ENCODE data around the gene LGALS12.

The LGALS12 gene

GRCh38 chr11:63560506-63561180, 54.8 kb downstream of the LGALS12 start:
- no peak overlapping the region for H3K27ac ChIP-seq
- no peaks in the 10 kb centered on the region for H3K27me3 ChIP-seq (replicated peaks)
- DNase-seq, result no peak
- in situ Hi-C loops (cut with HindIII; ENCODE audit: low pct_ligation_motif_present, low sequenced_read_pairs), result no loop called here
- no peaks in the 10 kb centered on the region for H3K36me3 ChIP-seq (replicated peaks)
- H3K4me3 ChIP-seq (ENCODE audit: low read depth, low read length), result no peak overlapping the region
- TF ChIP-seq, protein P1, sequence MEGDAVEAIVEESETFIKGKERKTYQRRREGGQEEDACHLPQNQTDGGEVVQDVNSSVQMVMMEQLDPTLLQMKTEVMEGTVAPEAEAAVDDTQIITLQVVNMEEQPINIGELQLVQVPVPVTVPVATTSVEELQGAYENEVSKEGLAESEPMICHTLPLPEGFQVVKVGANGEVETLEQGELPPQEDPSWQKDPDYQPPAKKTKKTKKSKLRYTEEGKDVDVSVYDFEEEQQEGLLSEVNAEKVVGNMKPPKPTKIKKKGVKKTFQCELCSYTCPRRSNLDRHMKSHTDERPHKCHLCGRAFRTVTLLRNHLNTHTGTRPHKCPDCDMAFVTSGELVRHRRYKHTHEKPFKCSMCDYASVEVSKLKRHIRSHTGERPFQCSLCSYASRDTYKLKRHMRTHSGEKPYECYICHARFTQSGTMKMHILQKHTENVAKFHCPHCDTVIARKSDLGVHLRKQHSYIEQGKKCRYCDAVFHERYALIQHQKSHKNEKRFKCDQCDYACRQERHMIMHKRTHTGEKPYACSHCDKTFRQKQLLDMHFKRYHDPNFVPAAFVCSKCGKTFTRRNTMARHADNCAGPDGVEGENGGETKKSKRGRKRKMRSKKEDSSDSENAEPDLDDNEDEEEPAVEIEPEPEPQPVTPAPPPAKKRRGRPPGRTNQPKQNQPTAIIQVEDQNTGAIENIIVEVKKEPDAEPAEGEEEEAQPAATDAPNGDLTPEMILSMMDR (IDR thresholded peaks at IDR 0.05; ENCODE audit: low read depth, low read length, missing control alignments), result no peak

GRCh38 chr11:63563201-63564055, 57.5 kb downstream of the LGALS12 start, which contains the start of gene PLAAT2:
Gene PLAAT2 (minus strand): TSS chr11:63563379. CDS start chr11:63563324, 55 bp downstream.
- in situ Hi-C loops (cut with HindIII; ENCODE audit: low pct_ligation_motif_present, low sequenced_read_pairs), result no loop called here
- no peak within 1 kb of the TSS for H3K4me3 ChIP-seq (ENCODE audit: low read depth, low read length)

GRCh38 chr11:63564056-63564774, 58.3 kb downstream of the LGALS12 start:
- in situ Hi-C loops (cut with HindIII; ENCODE audit: low pct_ligation_motif_present, low sequenced_read_pairs), result no loop called here
- TF ChIP-seq, protein P1 (IDR thresholded peaks at IDR 0.05; ENCODE audit: low read depth, low read length, missing control alignments), result no peak
- no peak for DNase-seq
- no peak overlapping the region for H3K27ac ChIP-seq
- no peaks in the 10 kb centered on the region for H3K36me3 ChIP-seq (replicated peaks)
- H3K27me3 ChIP-seq (replicated peaks), result no peaks in the 10 kb centered on the region
- no peak overlapping the region for H3K4me3 ChIP-seq (ENCODE audit: low read depth, low read length)

More at GRCh38 chr11:63563201-63564055, 57.5 kb downstream of the LGALS12 start, which contains the start of gene PLAAT2:
- DNase-seq, result no peak
- H3K36me3 ChIP-seq (replicated peaks), result no peaks in the 10 kb centered on the region
- H3K27me3 ChIP-seq (replicated peaks), result no peaks in the 10 kb centered on the region
- TF ChIP-seq, protein P1 (IDR thresholded peaks at IDR 0.05; ENCODE audit: low read depth, low read length, missing control alignments), result no peak
- no peak within 1 kb of the TSS for H3K27ac ChIP-seq

- in situ Hi-C loops (cut with HindIII; ENCODE audit: low pct_ligation_motif_present, low sequenced_read_pairs), result no loop called here
- H3K4me3 ChIP-seq (ENCODE audit: low read depth, low read length), result no peak overlapping the region
- H3K36me3 ChIP-seq (replicated peaks), result no peaks in the 10 kb centered on the region
- TF ChIP-seq, protein P1 (IDR thresholded peaks at IDR 0.05; ENCODE audit: low read depth, low read length, missing control alignments), result no peak
- H3K27me3 ChIP-seq (replicated peaks), result no peaks in the 10 kb centered on the region
- no peak overlapping the region for H3K27ac ChIP-seq
- DNase-seq, result no peak
Measured at GRCh38 chr11:63564784-63565350, 59.0 kb downstream of the LGALS12 start.

Data from brain microvascular endothelial cell (primary cell).